Endothelial cell of umbilical vein (primary cell): ENCODE data around the gene SLC35D1. TPM values are rescaled to one million over a fixed set of nuclear protein-coding genes. Genes with fewer than 3 reads are reported as not detected.

Experiments
- BruUV-seq: library from RNA; stranded (reverse); fragments of 400-500 nt; replicated peaks from 2 replicates; lab custom pipeline; 2021; lab: Mats Ljungman, UMichigan
- CTCF ChIA-PET: fragments of 300-600, 350-600 bp; sonication (Branson Sonifier 250); formaldehyde crosslinking; loops from one replicate; lab custom pipeline; 2021; ENCODE audit warnings: antibody characterized with exemption, inconsistent platforms; lab: Charles Lee
- POLR2A ChIA-PET: fragments of 300-600, 350-600 bp; sonication (Branson Sonifier 250); formaldehyde crosslinking; loops from one replicate; lab custom pipeline; 2021; ENCODE audit warnings: antibody characterized with exemption, inconsistent platforms; lab: Charles Lee
- DNase-seq: peaks from one replicate; pipeline ENCODE4 v3.0.0-alpha.2; 2011; ENCODE audit warnings: low read depth, low spot score
- FAIRE-seq: peaks from 2 replicates; lab custom pipeline; 2011; peaks lifted over from hg19 to GRCh38; lab: Jason Lieb, UNC
- H2AFZ ChIP-seq: 2 replicates; pipeline ENCODE4 v1.6.0; 2012; ENCODE audit warnings: low read depth, low read length, control low read depth, inconsistent platforms
- H3K27ac ChIP-seq: 2 replicates; pipeline ENCODE4 v1.5.1; 2011; ENCODE audit warnings: low read depth, mild to moderate bottlenecking, control low read depth, low read length, moderate library complexity; ENCODE audit not compliant: insufficient read depth
- H3K27me3 ChIP-seq, 2 experiments: 2 replicates each; pipeline versions ENCODE4 v1.6.0 to v1.6.1; 2011; ENCODE audit warnings: low read length in 2 of 2, mixed read lengths in 1 of 2; ENCODE audit not compliant: control insufficient read depth in 2 of 2, insufficient read depth in 2 of 2
- H3K36me3 ChIP-seq, 2 experiments: 2 replicates in 1 of 2; 3 replicates in 1 of 2; pipeline ENCODE4 v1.5.1; 2011; ENCODE audit warnings: low read length in 2 of 2, mild to moderate bottlenecking in 1 of 2, moderate library complexity in 1 of 2; ENCODE audit not compliant: control insufficient read depth in 2 of 2, insufficient read depth in 2 of 2; ENCODE audit errors: extremely low read depth in 1 of 2
- H3K4me1 ChIP-seq: 3 replicates; pipeline ENCODE4 v1.5.1; 2011; ENCODE audit warnings: mild to moderate bottlenecking, low read length; ENCODE audit not compliant: control insufficient read depth, insufficient read depth; ENCODE audit errors: extremely low read depth
- H3K4me2 ChIP-seq: 2 replicates; pipeline ENCODE4 v1.6.1; 2011; ENCODE audit warnings: low read length, control low read depth, mixed read lengths; ENCODE audit not compliant: insufficient read depth
- H3K4me3 ChIP-seq, 3 experiments: fragments of 200-600 bp in 1 of 3; sonication (generic), shearing (Covaris generic) in 1 of 3; replicated peaks in 1 of 3; 2 replicates each; pipeline ENCODE4 v1.5.1; 2011 to 2016; ENCODE audit warnings: control low read depth in 3 of 3, low read length in 3 of 3, mild to moderate bottlenecking in 2 of 3, inconsistent platforms in 1 of 3, low read depth in 1 of 3, moderate library complexity in 1 of 3; ENCODE audit not compliant: insufficient read depth in 1 of 3
- H3K79me2 ChIP-seq: 2 replicates; pipeline ENCODE4 v1.6.0; 2012; ENCODE audit warnings: low read length, inconsistent platforms; ENCODE audit not compliant: control insufficient read depth, insufficient read depth
- H3K9ac ChIP-seq: replicated peaks from 2 replicates; pipeline ENCODE3; 2011; ENCODE audit warnings: low read length, control low read depth; ENCODE audit not compliant: insufficient read depth; ENCODE audit errors: extremely low read depth
- H3K9me1 ChIP-seq: replicated peaks from 3 replicates; pipeline ENCODE4 v1.6.0; 2011; ENCODE audit warnings: mild to moderate bottlenecking, low read length; ENCODE audit not compliant: control insufficient read depth, insufficient read depth; ENCODE audit errors: extremely low read depth
- H3K9me3 ChIP-seq: replicated peaks from 2 replicates; pipeline ENCODE4 v1.5.1; 2012; ENCODE audit warnings: low read length, inconsistent platforms; ENCODE audit not compliant: control insufficient read depth, insufficient read depth
- H4K20me1 ChIP-seq: replicated peaks from 2 replicates; pipeline ENCODE3; 2011; ENCODE audit warnings: mild to moderate bottlenecking, low read length; ENCODE audit not compliant: control insufficient read depth, insufficient read depth; ENCODE audit errors: extremely low read depth
- CTCF ChIP-seq, 2 donors: IDR thresholded peaks; 1 replicate in 1 of 2; 2 replicates in 1 of 2; pipeline ENCODE4 v1.5.1; 2011; ENCODE audit warnings: low read length in 2 of 2, mild to moderate bottlenecking in 2 of 2, moderate library complexity in 2 of 2, control low read depth in 1 of 2, inconsistent platforms in 1 of 2, low read depth in 1 of 2; ENCODE audit not compliant: insufficient read depth in 1 of 2; ENCODE audit errors: extremely low read depth in 1 of 2
- EZH2 ChIP-seq: IDR thresholded peaks from 2 replicates; pipeline ENCODE4 v1.6.1; 2012; ENCODE audit warnings: borderline replicate concordance, low read depth, mild to moderate bottlenecking, moderate library complexity, low read length, inconsistent platforms; ENCODE audit not compliant: severe bottlenecking
- FOS ChIP-seq: IDR thresholded peaks from 2 replicates; pipeline ENCODE4 v1.6.1; 2011; ENCODE audit warnings: mild to moderate bottlenecking, low read length, moderate library complexity, borderline replicate concordance; ENCODE audit not compliant: insufficient read depth
- GATA2 ChIP-seq: IDR thresholded peaks from 2 replicates; pipeline ENCODE4 v1.7.0; 2011; ENCODE audit warnings: low read depth, mild to moderate bottlenecking, moderate library complexity, mixed read lengths, low read length; ENCODE audit not compliant: insufficient read length, insufficient read depth
- JUN ChIP-seq: IDR thresholded peaks from 2 replicates; pipeline ENCODE4 v1.6.1; 2011; ENCODE audit warnings: borderline replicate concordance, low read depth; ENCODE audit not compliant: insufficient read length, insufficient read depth
- MAX ChIP-seq: IDR thresholded peaks from 2 replicates; pipeline ENCODE4 v1.6.1; 2011; ENCODE audit not compliant: insufficient read depth, insufficient read length
- MYC ChIP-seq: IDR thresholded peaks from one replicate; pipeline ENCODE4 v1.6.1; 2011; ENCODE audit warnings: mild to moderate bottlenecking, low read depth, low read length
- POLR2A ChIP-seq: IDR thresholded peaks from 2 replicates; pipeline ENCODE4 v1.6.1; 2012; ENCODE audit warnings: low read depth, mild to moderate bottlenecking, control low read depth, low read length
- POLR2AphosphoS5 ChIP-seq: IDR thresholded peaks from 2 replicates; pipeline ENCODE4 v1.6.1; 2012; ENCODE audit warnings: low read depth, mild to moderate bottlenecking, control low read depth, low read length, moderate library complexity; ENCODE audit not compliant: insufficient read depth
- dilution Hi-C: fragments of 300-500 bp; cut with MboI; formaldehyde crosslinking; loops from one replicate; pipeline ENCODE4 v1.15.0; 2019; ENCODE audit warnings: low sequenced_read_pairs; ENCODE audit not compliant: extremely low pct_ligation_motif_present
- intact Hi-C: fragments of 100-400 bp; cut with micrococcal nuclease; formaldehyde crosslinking; loops from one replicate; pipeline ENCODE4 v1.10.0; 2022
- polyA plus RNA-seq, 4 experiments: library from polyadenylated mRNA; depleted of rRNA in 3 of 4; stranded (reverse) in 3 of 4; unstranded in 1 of 4; fragments of >200 nt; gene quantifications; 2 replicates each; pipeline versions ENCODE4 v1.2.1 to v1.2.3, GENCODE V29; 2011 to 2012; ENCODE audit warnings: missing spikeins in 1 of 4
- total RNA-seq: library from RNA; stranded (reverse); gene quantifications from 2 replicates; pipeline ENCODE4 v1.2.3, GENCODE V29; 2021

The SLC35D1 gene
- total and polyA plus RNA-seq, 2 donors (not counting 3 experiments of a cell fraction or from before 2014, with no cell fraction given): 3.5 to 6.6 TPM

- Histone ChIP-seq H3K27ac (no peak overlapping the region), H3K9me3 (no peaks in the 10 kb centered on the region), H3K79me2 (no peaks in the 10 kb centered on the region), H3K4me3 (no peak overlapping the region), H3K27me3 (no peaks in the 10 kb centered on the region), H3K4me2 (no peak overlapping the region), H3K9me1 (no peaks in the 10 kb centered on the region), H3K36me3 (no peaks in the 10 kb centered on the region), H2AFZ (no peak overlapping the region), H3K9ac (no peak overlapping the region), H3K4me1 (no peaks in the 10 kb centered on the region), H4K20me1 (no peaks in the 10 kb centered on the region)
- no peak for DNase-seq
- dilution Hi-C loops: no loop called here
- no peak for FAIRE-seq
- ChIA-PET POLR2A (no interaction called here), CTCF (interaction anchor here (5.2 kb wide), 1 partner anchor 148 kb away, joined by 40 read pairs; no protein-coding TSS in a partner anchor)
- BruUV-seq: no TSS peak
- intact Hi-C loops: no loop called here
- TF ChIP-seq EZH2: no peak
- no peak for TF ChIP-seq POLR2A
- no peak for TF ChIP-seq FOS
- no peak for TF ChIP-seq MYC
- no peak for TF ChIP-seq MAX
- TF ChIP-seq CTCF (IDR thresholded peaks at IDR 0.05; ENCODE audit: extremely low read depth in 1 of 2, insufficient read depth in 1 of 2, low read depth in 1 of 2, low read length in 2 of 2): no peak
- no peak for TF ChIP-seq GATA2
- TF ChIP-seq JUN: no peak
- no peak for TF ChIP-seq POLR2AphosphoS5
Observed at GRCh38 chr1:67001682-67002425, 52.1 kb downstream of the SLC35D1 start.
